ENCODE results near the gene ERICH3.

DNA sequence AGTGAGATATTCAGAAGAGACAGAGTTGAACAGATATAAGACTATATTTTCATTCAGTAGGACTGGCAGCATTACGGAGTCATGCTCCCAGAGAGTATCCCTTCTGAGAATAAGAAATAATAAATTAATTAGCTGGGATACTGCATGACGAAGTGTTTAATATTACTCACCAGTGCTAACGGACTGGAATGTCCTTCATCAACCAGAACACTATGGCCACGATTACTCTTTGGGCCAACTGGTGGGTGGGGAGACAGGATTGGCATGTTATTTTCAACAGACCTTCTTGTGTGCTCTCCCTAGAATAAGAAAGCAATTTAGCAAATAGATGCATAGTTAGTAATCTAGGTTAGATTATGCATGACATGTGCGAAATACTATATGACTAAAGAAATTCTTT, 32.4 kb downstream of the ERICH3 start:
- no peak for TF ChIP-seq EZH2 (IDR thresholded peaks at IDR 0.05; ENCODE audit: borderline replicate concordance)
- TF ChIP-seq, protein P1, sequence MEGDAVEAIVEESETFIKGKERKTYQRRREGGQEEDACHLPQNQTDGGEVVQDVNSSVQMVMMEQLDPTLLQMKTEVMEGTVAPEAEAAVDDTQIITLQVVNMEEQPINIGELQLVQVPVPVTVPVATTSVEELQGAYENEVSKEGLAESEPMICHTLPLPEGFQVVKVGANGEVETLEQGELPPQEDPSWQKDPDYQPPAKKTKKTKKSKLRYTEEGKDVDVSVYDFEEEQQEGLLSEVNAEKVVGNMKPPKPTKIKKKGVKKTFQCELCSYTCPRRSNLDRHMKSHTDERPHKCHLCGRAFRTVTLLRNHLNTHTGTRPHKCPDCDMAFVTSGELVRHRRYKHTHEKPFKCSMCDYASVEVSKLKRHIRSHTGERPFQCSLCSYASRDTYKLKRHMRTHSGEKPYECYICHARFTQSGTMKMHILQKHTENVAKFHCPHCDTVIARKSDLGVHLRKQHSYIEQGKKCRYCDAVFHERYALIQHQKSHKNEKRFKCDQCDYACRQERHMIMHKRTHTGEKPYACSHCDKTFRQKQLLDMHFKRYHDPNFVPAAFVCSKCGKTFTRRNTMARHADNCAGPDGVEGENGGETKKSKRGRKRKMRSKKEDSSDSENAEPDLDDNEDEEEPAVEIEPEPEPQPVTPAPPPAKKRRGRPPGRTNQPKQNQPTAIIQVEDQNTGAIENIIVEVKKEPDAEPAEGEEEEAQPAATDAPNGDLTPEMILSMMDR (IDR thresholded peaks at IDR 0.05; ENCODE audit: poor library complexity) = no peak
